GM06990 (cell line): ENCODE results near the gene CASK.

Experiments used
- DNase-seq: peaks from one replicate; pipeline ENCODE4 v3.0.0-alpha.2; 2011; ENCODE audit not compliant: insufficient read length; ENCODE audit errors: extremely low read depth
- H3K27me3 ChIP-seq: replicated peaks from 2 replicates; pipeline ENCODE4 v1.6.0; 2011; ENCODE audit warnings: low read length; ENCODE audit not compliant: control insufficient read depth, insufficient read depth
- H3K36me3 ChIP-seq: 2 replicates; pipeline ENCODE4 v1.5.1; 2011; ENCODE audit warnings: low read length; ENCODE audit not compliant: control insufficient read depth, insufficient read depth
- H3K4me3 ChIP-seq: replicated peaks from 2 replicates; pipeline ENCODE4 v1.5.1; 2011; ENCODE audit warnings: low read depth, mild to moderate bottlenecking, control low read depth, low read length
- CTCF ChIP-seq: IDR thresholded peaks from 2 replicates; pipeline ENCODE4 v1.5.1; 2011; ENCODE audit warnings: low read length, control low read depth, mild to moderate bottlenecking, inconsistent platforms; ENCODE audit not compliant: insufficient read depth, poor library complexity, severe bottlenecking

CASK gene

GRCh38 chrX:41789374-41789773, 134.0 kb downstream of the CASK start:
- no peak for TF ChIP-seq CTCF
- Histone ChIP-seq H3K4me3 (no peak overlapping the region), H3K36me3 (no peaks in the 10 kb centered on the region), H3K27me3 (no peaks in the 10 kb centered on the region)
- DNase-seq = no peak

GRCh38 chrX:41785685-41786084, 137.7 kb downstream of the CASK start:
- Histone ChIP-seq H3K36me3 (no peaks in the 10 kb centered on the region), H3K4me3 (no peak overlapping the region), H3K27me3 (no peaks in the 10 kb centered on the region)
- no peak for TF ChIP-seq CTCF
- DNase-seq = no peak

- Histone ChIP-seq H3K36me3 (no peaks in the 10 kb centered on the region), H3K27me3 (no peaks in the 10 kb centered on the region), H3K4me3 (no peak overlapping the region)
- no peak for DNase-seq
- TF ChIP-seq CTCF = peak; percentile 73
Observed at GRCh38 chrX:41781500-41781899, 141.9 kb downstream of the CASK start.

GRCh38 chrX:41779941-41780340, 143.4 kb downstream of the CASK start:
- Histone ChIP-seq H3K36me3 (no peaks in the 10 kb centered on the region), H3K4me3 (no peak overlapping the region), H3K27me3 (no peaks in the 10 kb centered on the region)
- TF ChIP-seq CTCF = no peak
- no peak for DNase-seq

GRCh38 chrX:41779030-41779564, 144.3 kb downstream of the CASK start:
- H3K36me3 ChIP-seq = no peaks in the 10 kb centered on the region
- TF ChIP-seq CTCF = no peak
- DNase-seq = no peak
- H3K4me3 ChIP-seq = no peak overlapping the region
- H3K27me3 ChIP-seq = no peaks in the 10 kb centered on the region

- Histone ChIP-seq H3K36me3 (no peaks in the 10 kb centered on the region), H3K4me3 (no peak overlapping the region), H3K27me3 (no peaks in the 10 kb centered on the region)
- no peak for DNase-seq
- no peak for TF ChIP-seq CTCF
Observed at GRCh38 chrX:41761702-41762101, 161.7 kb downstream of the CASK start.
